COLO668 (cell line): Measurements from ENCODE around the gene GUCY2F.

ENCODE experiments used
- DNase-seq: peaks from one replicate; lab custom pipeline; 2025; ENCODE audit not compliant: unreplicated experiment; lab: John Stamatoyannopoulos, UW

The GUCY2F gene

DNA sequence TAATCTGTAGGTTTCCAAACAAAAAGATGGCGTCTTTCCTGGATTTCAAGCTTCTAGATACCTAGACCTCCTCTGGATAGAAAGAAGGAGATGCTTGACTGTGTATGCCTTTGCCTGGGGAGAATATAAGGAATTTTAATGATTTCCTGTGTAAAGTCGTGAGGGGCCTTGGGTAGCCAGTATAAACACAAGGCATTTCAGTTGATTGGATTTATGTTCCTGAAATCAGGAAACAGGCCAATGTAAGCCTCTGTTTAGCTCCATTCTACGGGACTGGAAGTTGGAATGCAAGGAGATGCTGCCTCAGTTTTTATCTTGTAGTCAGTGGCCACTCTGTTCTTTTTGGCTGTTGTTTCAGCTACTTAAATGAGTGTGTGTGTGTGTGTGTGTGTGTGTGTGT lies 137.2 kb downstream of the GUCY2F start:
- DNase-seq = no peak

DNA sequence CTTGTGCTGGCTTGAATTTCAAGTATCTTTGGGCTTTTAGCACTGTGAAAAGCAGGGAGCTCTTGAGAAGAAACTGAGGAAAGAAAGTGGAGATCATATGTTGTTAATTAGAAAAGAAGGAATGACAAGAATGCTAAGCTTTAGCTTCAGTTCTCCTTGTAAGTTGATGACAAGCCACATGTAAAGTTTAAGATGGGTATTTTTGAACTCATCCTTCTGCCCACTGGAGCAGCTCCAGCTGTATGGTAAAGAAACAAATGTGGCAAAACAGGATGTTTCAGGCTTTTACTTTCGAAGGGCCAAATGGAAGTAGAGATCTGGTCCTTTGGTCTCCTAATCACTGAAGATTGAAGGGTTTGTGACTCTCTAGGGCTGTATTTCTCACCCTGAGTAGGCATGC lies 137.8 kb downstream of the GUCY2F start:
- no peak for DNase-seq

DNA sequence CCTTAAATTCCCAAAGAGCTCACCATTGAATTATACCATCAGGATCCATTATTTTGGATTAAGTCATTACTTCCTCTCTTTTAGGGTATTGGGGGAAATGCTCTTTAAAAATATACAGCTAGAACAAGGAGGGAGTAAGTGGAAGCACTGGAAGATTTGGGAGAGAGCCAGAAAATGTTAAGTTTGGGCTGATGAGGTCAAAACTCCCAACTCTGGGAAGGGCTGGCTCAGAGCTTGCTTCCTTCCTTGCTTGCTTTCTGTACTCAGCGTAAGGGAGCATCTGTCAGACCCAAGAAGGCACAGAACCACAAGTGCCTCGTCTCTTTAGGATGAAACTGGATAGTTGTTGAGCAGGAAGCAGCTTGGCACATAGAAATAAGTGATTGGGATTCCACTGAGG lies 138.2 kb downstream of the GUCY2F start:
- DNase-seq = no peak

DNA sequence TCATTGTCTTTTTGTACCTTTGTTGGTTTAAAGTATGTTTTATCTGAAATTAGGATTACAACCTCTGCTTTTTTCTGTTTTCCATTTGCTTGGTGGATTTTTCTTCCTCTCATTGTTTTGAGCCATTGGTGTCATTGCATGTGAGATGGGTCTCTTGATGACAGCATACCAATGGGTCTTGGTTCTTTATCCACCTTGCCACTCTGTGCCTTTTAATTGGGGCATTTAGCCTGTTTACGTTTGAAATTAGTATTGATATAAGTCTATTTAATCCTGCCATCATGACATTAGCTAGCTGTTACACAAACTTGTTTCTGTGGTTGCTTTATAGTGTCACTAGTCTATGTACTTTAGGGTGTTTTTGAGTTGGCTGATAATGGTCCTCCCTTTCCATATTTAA lies 145.7 kb downstream of the GUCY2F start:
- no peak for DNase-seq

DNA sequence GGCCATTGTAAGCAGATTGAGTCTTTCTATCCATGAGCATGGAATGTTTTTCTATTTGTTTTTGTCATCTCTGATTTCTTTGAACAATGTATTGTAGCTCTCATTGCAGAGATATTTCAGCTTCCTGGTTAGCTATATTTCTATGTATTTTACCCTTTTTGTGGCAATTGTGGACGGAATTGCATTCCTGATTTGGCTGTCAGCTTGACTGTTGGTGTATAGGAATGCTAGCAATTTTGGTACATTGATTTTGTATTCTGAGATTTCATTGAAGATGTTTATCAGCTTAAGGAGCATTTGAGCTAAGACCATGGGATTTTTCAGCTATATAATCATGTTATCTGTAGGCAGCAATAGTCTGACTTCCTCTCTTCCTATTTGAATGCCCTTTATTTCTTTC lies 154.6 kb downstream of the GUCY2F start:
- DNase-seq = no peak
